A673 (cell line): ENCODE measurements around the gene EDEM1. TPM values are rescaled to one million over a fixed set of nuclear protein-coding genes. Genes with fewer than 3 reads are reported as not detected.

Experiments
- BruUV-seq: library from RNA; stranded (reverse); fragments of 400-500 nt; replicated peaks from 2 replicates; lab custom pipeline; 2021; lab: Mats Ljungman, UMichigan
- CTCF ChIA-PET: fragments of 300-600 bp; sonication (Branson Sonifier 250); formaldehyde crosslinking; loops from one replicate; lab custom pipeline; 2022; ENCODE audit warnings: antibody characterized with exemption; lab: Charles Lee
- POLR2A ChIA-PET: fragments of 300-600 bp; sonication (Branson Sonifier 250); formaldehyde crosslinking; loops from one replicate; lab custom pipeline; 2022; ENCODE audit warnings: antibody characterized with exemption; ENCODE audit not compliant: low non-redundant PET; lab: Charles Lee
- DNase-seq: peaks from one replicate; pipeline ENCODE4 v3.0.0-alpha.2; 2015; ENCODE audit warnings: low spot score
- H3K27ac ChIP-seq: fragments of 200-600 bp; sonication (generic); 2 replicates; pipeline ENCODE4 v1.5.1; 2016; ENCODE audit warnings: mixed run types, low read depth, mild to moderate bottlenecking, mixed read lengths, antibody characterized with exemption, low read length; ENCODE audit not compliant: poor library complexity, severe bottlenecking
- H3K27me3 ChIP-seq: fragments of 200-600 bp; sonication (generic); replicated peaks from 2 replicates; pipeline ENCODE4 v1.6.1; 2017; ENCODE audit warnings: mixed run types, low read depth, mild to moderate bottlenecking, mixed read lengths, antibody characterized with exemption, low read length; ENCODE audit not compliant: insufficient read depth, poor library complexity
- H3K36me3 ChIP-seq: fragments of 200-600 bp; sonication (generic); 2 replicates; pipeline ENCODE4 v1.6.1; 2016; ENCODE audit warnings: mixed run types, mild to moderate bottlenecking, mixed read lengths, antibody characterized with exemption, low read length; ENCODE audit not compliant: insufficient read depth, poor library complexity, severe bottlenecking
- H3K4me1 ChIP-seq: fragments of 200-600 bp; sonication (generic); 2 replicates; pipeline ENCODE4 v1.6.1; 2017; ENCODE audit warnings: mixed run types, mild to moderate bottlenecking, mixed read lengths, antibody characterized with exemption, low read length; ENCODE audit not compliant: insufficient read depth, poor library complexity, severe bottlenecking
- H3K4me3 ChIP-seq: fragments of 200-600 bp; sonication (generic); 2 replicates; pipeline ENCODE4 v1.5.1; 2016; ENCODE audit warnings: low read depth, mixed run types, mild to moderate bottlenecking, mixed read lengths, low read length; ENCODE audit not compliant: poor library complexity, severe bottlenecking
- H3K9me3 ChIP-seq: fragments of 200-600 bp; sonication (generic); 2 replicates; pipeline ENCODE4 v1.6.1; 2016; ENCODE audit warnings: mixed run types, low read depth, mild to moderate bottlenecking, mixed read lengths, antibody characterized with exemption, low read length; ENCODE audit not compliant: poor library complexity, severe bottlenecking
- EZH2 ChIP-seq: fragments of 200-600 bp; sonication (generic); IDR thresholded peaks from 2 replicates; pipeline ENCODE4 v1.6.1; 2017; ENCODE audit warnings: borderline replicate concordance, low read depth, mild to moderate bottlenecking, mixed read lengths, antibody characterized with exemption, low read length; ENCODE audit not compliant: poor library complexity, severe bottlenecking
- intact Hi-C: fragments of 100-400 bp; cut with micrococcal nuclease; formaldehyde crosslinking; loops from one replicate; pipeline ENCODE4 v1.10.0; 2022; ENCODE audit not compliant: unreplicated experiment
- microRNA-seq: library from miRNA; unstranded; fragments of <30 nt; microRNA quantifications from one replicate; pipeline ENCODE4 v1.2.0, GENCODE V29; 2021
- total RNA-seq: library from RNA; stranded (reverse); gene quantifications from 2 replicates; pipeline ENCODE4 v1.2.3, GENCODE V29; 2021
- TF ChIP-seq, protein P1 (sequence below): fragments of 300-800, 200-600 bp; sonication (generic); conservative IDR thresholded peaks from 2 replicates; pipeline ENCODE4 v1.5.1; 2017; ENCODE audit warnings: low read depth, mild to moderate bottlenecking, antibody characterized with exemption, low read length, moderate library complexity, mixed read lengths

EDEM1 gene
- total RNA-seq, 1 experiment from 2014 or later = 32.1 TPM

DNA sequence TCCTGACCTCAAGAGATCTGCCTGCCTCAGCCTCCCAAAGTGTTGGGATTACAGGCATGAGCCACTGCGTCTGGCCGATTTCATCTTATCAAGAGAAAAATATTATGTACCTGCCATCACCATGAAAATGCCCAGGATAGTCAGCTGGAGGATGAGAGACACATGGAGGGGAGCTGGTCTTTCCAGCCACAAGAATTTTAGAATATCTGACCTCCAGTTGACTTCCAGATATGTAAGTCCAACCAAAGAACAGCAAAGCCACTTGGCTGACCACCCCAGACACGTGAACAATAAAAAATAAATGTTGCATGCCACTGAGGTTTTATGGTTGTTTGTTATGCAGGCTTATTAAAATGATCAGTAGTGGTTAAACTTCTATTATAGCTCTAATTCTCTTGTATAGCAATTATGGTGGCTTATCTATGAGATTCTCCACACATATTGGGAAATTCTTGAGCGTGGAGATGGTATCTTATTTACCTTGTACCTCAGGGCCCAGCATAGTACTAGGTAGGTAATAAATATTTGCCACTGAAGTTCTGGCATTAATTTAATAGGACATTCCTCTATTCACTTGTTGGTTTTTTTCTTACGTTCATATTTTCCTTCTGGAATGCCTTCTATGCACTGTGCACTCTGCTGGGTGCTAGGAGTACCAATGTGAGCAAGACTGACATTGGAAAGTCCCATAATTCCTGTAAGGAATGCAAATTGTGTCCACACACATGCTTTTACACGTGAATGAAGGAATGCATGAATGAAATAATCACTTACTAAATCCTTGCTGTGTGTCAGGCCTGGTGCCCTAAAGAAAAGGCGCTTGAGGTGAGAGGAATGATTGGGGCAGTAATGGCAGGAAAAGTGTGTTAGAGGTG, 77.6 kb downstream of the EDEM1 start:
- H3K4me3 ChIP-seq = no peak overlapping the region
- no peaks in the 10 kb centered on the region for H3K9me3 ChIP-seq
- no peak overlapping the region for H3K27ac ChIP-seq
- no peak for DNase-seq
- no peaks in the 10 kb centered on the region for H3K4me1 ChIP-seq
- H3K36me3 ChIP-seq = no peaks in the 10 kb centered on the region
- H3K27me3 ChIP-seq = peaks cover 5% of the 10 kb centered on the region
- no peak for TF ChIP-seq EZH2
- TF ChIP-seq, protein P1, sequence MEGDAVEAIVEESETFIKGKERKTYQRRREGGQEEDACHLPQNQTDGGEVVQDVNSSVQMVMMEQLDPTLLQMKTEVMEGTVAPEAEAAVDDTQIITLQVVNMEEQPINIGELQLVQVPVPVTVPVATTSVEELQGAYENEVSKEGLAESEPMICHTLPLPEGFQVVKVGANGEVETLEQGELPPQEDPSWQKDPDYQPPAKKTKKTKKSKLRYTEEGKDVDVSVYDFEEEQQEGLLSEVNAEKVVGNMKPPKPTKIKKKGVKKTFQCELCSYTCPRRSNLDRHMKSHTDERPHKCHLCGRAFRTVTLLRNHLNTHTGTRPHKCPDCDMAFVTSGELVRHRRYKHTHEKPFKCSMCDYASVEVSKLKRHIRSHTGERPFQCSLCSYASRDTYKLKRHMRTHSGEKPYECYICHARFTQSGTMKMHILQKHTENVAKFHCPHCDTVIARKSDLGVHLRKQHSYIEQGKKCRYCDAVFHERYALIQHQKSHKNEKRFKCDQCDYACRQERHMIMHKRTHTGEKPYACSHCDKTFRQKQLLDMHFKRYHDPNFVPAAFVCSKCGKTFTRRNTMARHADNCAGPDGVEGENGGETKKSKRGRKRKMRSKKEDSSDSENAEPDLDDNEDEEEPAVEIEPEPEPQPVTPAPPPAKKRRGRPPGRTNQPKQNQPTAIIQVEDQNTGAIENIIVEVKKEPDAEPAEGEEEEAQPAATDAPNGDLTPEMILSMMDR = no peak
- BruUV-seq = no TSS peak
- ChIA-PET CTCF (no interaction called here), POLR2A (no interaction called here)
- intact Hi-C loops = no loop called here

DNA sequence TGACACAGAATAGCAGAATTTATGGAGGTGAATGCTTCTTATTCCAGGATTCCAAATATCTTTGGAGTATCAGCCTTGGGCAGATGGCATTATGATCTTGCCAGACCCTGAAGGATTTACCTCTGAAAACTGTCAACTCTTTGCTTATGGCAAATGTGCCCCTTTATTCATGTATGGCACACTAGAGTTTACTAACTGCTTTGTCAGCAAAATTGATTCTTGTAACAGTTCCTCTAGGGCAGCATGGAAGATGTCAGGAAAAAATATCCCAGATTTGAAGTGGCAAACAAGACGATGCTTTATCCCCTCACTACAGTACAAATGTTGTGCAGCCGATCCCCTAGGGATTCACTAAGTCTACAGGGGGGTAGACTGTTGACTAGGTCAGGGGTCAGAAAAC, 79.7 kb downstream of the EDEM1 start:
- H3K4me3 ChIP-seq = no peak overlapping the region
- DNase-seq = no peak
- peaks cover 5% of the 10 kb centered on the region for H3K27me3 ChIP-seq
- intact Hi-C loops = no loop called here
- ChIA-PET POLR2A (interaction anchor here (0.6 kb wide), 1 partner anchor 75 kb away, joined by 3 read pairs; no protein-coding TSS in a partner anchor), CTCF (no interaction called here)
- TF ChIP-seq EZH2 = no peak
- TF ChIP-seq, protein P1 = no peak
- BruUV-seq = no TSS peak
- no peaks in the 10 kb centered on the region for H3K36me3 ChIP-seq
- no peaks in the 10 kb centered on the region for H3K9me3 ChIP-seq
- H3K27ac ChIP-seq = no peak overlapping the region
- H3K4me1 ChIP-seq = no peaks in the 10 kb centered on the region

DNA sequence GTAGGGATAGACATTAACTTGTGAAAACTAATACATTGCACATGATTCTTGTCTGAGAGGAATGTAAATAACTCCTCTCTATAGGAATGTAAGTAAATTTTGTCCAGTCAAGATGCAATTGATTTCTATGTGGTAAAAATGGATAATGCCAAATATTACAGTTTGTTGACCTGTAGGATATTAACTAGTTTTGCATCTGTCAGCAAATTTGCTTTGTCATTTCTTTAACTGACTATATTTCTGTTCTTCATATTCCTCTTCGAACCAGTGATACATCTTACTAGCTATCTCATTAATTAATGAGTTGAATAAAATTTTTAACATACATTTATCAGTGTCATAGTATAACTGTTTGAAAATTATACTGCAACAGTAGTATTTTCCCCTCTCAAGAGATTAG, 80.4 kb downstream of the EDEM1 start:
- POLR2A ChIA-PET = no interaction called here
- Histone ChIP-seq H3K4me1 (no peaks in the 10 kb centered on the region), H3K4me3 (no peak overlapping the region), H3K27ac (no peak overlapping the region), H3K27me3 (peaks cover 5% of the 10 kb centered on the region), H3K9me3 (no peaks in the 10 kb centered on the region), H3K36me3 (no peaks in the 10 kb centered on the region)
- no peak for DNase-seq
- intact Hi-C loops = no loop called here
- BruUV-seq = no TSS peak
- CTCF ChIA-PET = no interaction called here
- TF ChIP-seq EZH2 = no peak
- TF ChIP-seq, protein P1 = no peak

Small RNAs within 50 kb of the gene (microRNA-seq; reads per million reads assigned to microRNA genes)
- not detected for gene MIR4790

Other genes starting within 250 kb of the EDEM1 start
- gene BHLHE40, start 208.3 kb upstream of the EDEM1 start, total RNA-seq = 3.0 and 3.5 TPM in 2 replicates
- 44.7 and 54.0 TPM in 2 replicates for gene ARL8B, start 65.4 kb upstream of the EDEM1 start, total RNA-seq